GM12878 (cell line): ENCODE results near the gene ZKSCAN5. TPM values are rescaled to one million over a fixed set of nuclear protein-coding genes. Genes with fewer than 3 reads are reported as not detected.
A peak's percentile ranks its signal among the peaks of the same experiment; 100 is the strongest.

ENCODE experiments used
- ASH2L ChIP-seq: fragments of 300-600, 200-600 bp; sonication (generic); IDR thresholded peaks from 2 replicates; pipeline ENCODE4 v1.6.1; 2017; ENCODE audit warnings: low read depth, mild to moderate bottlenecking, borderline replicate concordance
- CBX5 ChIP-seq: sonication (generic); IDR thresholded peaks from 2 replicates; pipeline ENCODE4 v1.6.1; 2016; ENCODE audit warnings: low read depth, moderate library complexity, mild to moderate bottlenecking, inconsistent platforms
- E2F4 ChIP-seq: IDR thresholded peaks from 2 replicates; pipeline ENCODE4 v1.6.1; 2012; ENCODE audit warnings: low read depth, low read length, improper control_type of control experiment
- ETV6 ChIP-seq, 2 experiments: fragments of 450-650 bp in 1 of 2; IDR thresholded peaks in 1 of 2; conservative IDR thresholded peaks in 1 of 2; 2 replicates each; pipeline ENCODE4 v1.6.1; 2014; ENCODE audit warnings: antibody characterized with exemption in 1 of 2, borderline replicate concordance in 1 of 2, low read depth in 1 of 2, mild to moderate bottlenecking in 1 of 2, moderate library complexity in 1 of 2
- EZH2 ChIP-seq: IDR thresholded peaks from 2 replicates; pipeline ENCODE4 v1.6.1; 2012; ENCODE audit warnings: low read depth, mild to moderate bottlenecking, control low read depth, inconsistent platforms, low read length, borderline replicate concordance; ENCODE audit not compliant: control insufficient read depth
- FOXK2 ChIP-seq: fragments of 450-650 bp; IDR thresholded peaks from 2 replicates; pipeline ENCODE4 v1.6.1; 2017; ENCODE audit warnings: mild to moderate bottlenecking, moderate library complexity
- KLF5 ChIP-seq: fragments of 450-650 bp; IDR thresholded peaks from 2 replicates; pipeline ENCODE4 v1.6.1; 2014; ENCODE audit warnings: mild to moderate bottlenecking; ENCODE audit not compliant: partially characterized antibody
- MTA2 ChIP-seq: fragments of 450-650 bp; IDR thresholded peaks from 2 replicates; pipeline ENCODE4 v1.6.1; 2016; ENCODE audit warnings: low read depth, mild to moderate bottlenecking, moderate library complexity
- NR2C1 ChIP-seq: fragments of 450-650 bp; IDR thresholded peaks from 2 replicates; pipeline ENCODE4 v1.6.1; 2017; ENCODE audit warnings: antibody characterized with exemption, mild to moderate bottlenecking, moderate library complexity
- PAX5 ChIP-seq: IDR thresholded peaks from 2 replicates; pipeline ENCODE4 v1.6.1; 2011; ENCODE audit warnings: low read depth, low read length, borderline replicate concordance
- PML ChIP-seq: IDR thresholded peaks from 2 replicates; pipeline ENCODE4 v1.6.1; 2012; ENCODE audit warnings: low read length, inconsistent platforms
- POLR2AphosphoS2 ChIP-seq: IDR thresholded peaks from 2 replicates; pipeline ENCODE4 v1.6.1; 2011; ENCODE audit warnings: low read depth, mild to moderate bottlenecking, low read length, improper control_type of control experiment, moderate library complexity
- RBBP5 ChIP-seq: fragments of 200-600 bp; sonication (generic); conservative IDR thresholded peaks from 2 replicates; pipeline ENCODE4 v1.6.1; 2016
- SPI1 ChIP-seq: IDR thresholded peaks from 2 replicates; pipeline ENCODE4 v1.6.1; 2011; ENCODE audit warnings: low read depth, mild to moderate bottlenecking, low read length, moderate library complexity, borderline replicate concordance; ENCODE audit not compliant: insufficient read depth
- SREBF1 ChIP-seq: IDR thresholded peaks from 2 replicates; pipeline ENCODE4 v1.6.1; 2012; ENCODE audit warnings: mild to moderate bottlenecking, low read length
- TAF1 ChIP-seq: IDR thresholded peaks from 2 replicates; pipeline ENCODE4 v1.6.1; 2011; ENCODE audit warnings: mild to moderate bottlenecking, low read depth, low read length, borderline replicate concordance
- WRNIP1 ChIP-seq: IDR thresholded peaks from 2 replicates; pipeline ENCODE4 v1.6.1; 2011; ENCODE audit warnings: low read depth, low read length, improper control_type of control experiment, borderline replicate concordance
- YY1 ChIP-seq: IDR thresholded peaks from 2 replicates; pipeline ENCODE4 v1.6.1; 2011; ENCODE audit warnings: low read depth, mild to moderate bottlenecking, low read length
- ZZZ3 ChIP-seq: IDR thresholded peaks from 2 replicates; pipeline ENCODE4 v1.6.1; 2011; ENCODE audit warnings: low read depth; ENCODE audit not compliant: control insufficient read depth, insufficient read length
- polyA plus RNA-seq, 11 experiments: library from polyadenylated mRNA; depleted of rRNA in 4 of 11; unstranded in 6 of 11; stranded (reverse) in 5 of 11; fragments of >200 nt; fragmentation: Nextera tagmentation in 4 of 11; fragmentation: Illumina TruSeq in 1 of 11; extraction: Ambion mirVana in 4 of 11; extraction: Trizol in 1 of 11; gene quantifications; 1 replicate in 1 of 11; 2 replicates in 10 of 11; pipeline versions ENCODE4 v1.2.1 to v1.2.3, GENCODE V29; 2011 to 2016; ENCODE audit warnings: inconsistent platforms in 2 of 11, missing spikeins in 2 of 11, low read depth in 1 of 11
- total RNA-seq, 4 experiments: library from RNA; depleted of rRNA in 3 of 4; stranded (reverse); fragments of >200 nt in 3 of 4; fragmentation: Illumina TruSeq in 1 of 4; extraction: Trizol in 1 of 4; gene quantifications; 2 replicates each; pipeline versions ENCODE4 v1.2.1 to v1.2.3, GENCODE V29; 2013 to 2021
- TF ChIP-seq, protein P1 (sequence below): fragments of 450-650 bp; IDR thresholded peaks from 2 replicates; pipeline ENCODE4 v1.6.1; 2016; ENCODE audit warnings: mild to moderate bottlenecking
- TF ChIP-seq, protein P2 (sequence below): fragments of 450-650 bp; IDR thresholded peaks from 2 replicates; pipeline ENCODE4 v1.6.1; 2017; ENCODE audit warnings: antibody characterized with exemption, mild to moderate bottlenecking, moderate library complexity

The ZKSCAN5 gene
- total and polyA plus RNA-seq, 10 of the 15 experiments (the other 5 are each of a cell fraction or from before 2014, with no cell fraction given) = 2.5 to 10.1 (median 7.7) TPM

DNA sequence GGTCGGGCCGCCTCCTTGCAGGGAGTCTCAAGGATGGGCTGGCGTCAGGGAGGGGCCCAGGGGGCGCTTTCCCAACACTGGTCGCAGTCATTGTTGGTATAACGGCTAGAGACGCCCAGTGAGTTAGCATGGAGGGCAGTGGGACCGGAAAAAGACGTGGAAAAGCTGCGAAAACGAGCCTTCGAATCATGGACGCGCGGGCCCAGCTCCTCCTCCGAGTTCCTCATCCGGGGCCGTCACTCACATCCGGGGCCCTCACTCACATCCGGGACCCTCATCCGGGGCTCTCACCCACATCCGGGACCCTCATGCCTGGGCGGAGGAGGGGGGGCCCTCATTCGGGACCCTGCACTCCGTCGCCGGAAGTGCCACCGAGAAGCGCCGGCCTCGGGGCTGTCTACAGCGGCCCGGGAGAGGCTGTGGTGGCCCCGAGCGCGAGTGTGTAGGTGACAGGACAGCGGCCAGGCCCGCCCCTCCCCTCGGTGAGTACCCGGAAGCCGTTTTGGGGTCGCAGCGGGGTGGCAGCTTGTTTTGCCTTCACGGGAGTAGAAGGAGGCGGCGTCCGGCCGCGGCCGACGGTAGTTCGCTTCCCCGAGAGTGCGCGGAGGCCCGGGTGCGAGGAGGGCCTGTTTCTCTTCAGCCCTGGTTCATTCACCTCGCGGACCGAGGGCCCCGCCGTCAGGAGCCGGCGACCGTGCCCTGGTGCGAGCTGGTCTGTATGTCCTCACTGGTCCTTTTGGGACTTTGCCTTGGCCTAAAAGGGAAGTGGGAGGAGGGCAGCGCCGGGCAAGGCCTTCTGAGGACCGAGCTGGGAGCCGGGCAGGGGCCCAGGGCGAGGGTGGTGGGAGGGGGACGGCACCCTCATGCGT is 54.1 kb downstream of the ZKSCAN5 start, which contains the start of gene ZNF655 (continued):
- peak; percentile 90 for TF ChIP-seq NR2C1
- no peak for TF ChIP-seq ASH2L
- TF ChIP-seq SREBF1 = peak; percentile 99
- TF ChIP-seq SPI1 = peak; percentile 89
- peak; percentile 92 for TF ChIP-seq PML
- TF ChIP-seq CBX5 = no peak
- TF ChIP-seq ZZZ3 = no peak
- no peak for TF ChIP-seq RBBP5
- no peak for TF ChIP-seq WRNIP1
- peak; percentile 92 for TF ChIP-seq POLR2AphosphoS2
- peak; percentile 77 for TF ChIP-seq YY1
- 0 out of 2 replicates have a peak, but pooled peaks have one; percentile 55 for TF ChIP-seq MTA2
- TF ChIP-seq, protein P1, sequence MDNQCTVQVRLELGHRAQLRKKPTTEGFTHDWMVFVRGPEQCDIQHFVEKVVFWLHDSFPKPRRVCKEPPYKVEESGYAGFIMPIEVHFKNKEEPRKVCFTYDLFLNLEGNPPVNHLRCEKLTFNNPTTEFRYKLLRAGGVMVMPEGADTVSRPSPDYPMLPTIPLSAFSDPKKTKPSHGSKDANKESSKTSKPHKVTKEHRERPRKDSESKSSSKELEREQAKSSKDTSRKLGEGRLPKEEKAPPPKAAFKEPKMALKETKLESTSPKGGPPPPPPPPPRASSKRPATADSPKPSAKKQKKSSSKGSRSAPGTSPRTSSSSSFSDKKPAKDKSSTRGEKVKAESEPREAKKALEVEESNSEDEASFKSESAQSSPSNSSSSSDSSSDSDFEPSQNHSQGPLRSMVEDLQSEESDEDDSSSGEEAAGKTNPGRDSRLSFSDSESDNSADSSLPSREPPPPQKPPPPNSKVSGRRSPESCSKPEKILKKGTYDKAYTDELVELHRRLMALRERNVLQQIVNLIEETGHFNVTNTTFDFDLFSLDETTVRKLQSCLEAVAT = peak; percentile 52; the same call in 1 of the 2 replicates
- no peak for TF ChIP-seq PAX5
- no peak for TF ChIP-seq FOXK2
- no peak for TF ChIP-seq EZH2
- TF ChIP-seq E2F4 = no peak
- peak in 1 of 2 experiments; percentile 73; a peak in 2 of 4 replicates for TF ChIP-seq ETV6 (conservative IDR thresholded peaks at IDR 0.05 in 1 of 2, IDR thresholded peaks at IDR 0.05 in 1 of 2; ENCODE audit: borderline replicate concordance in 1 of 2, low read depth in 1 of 2)
- peak; percentile 66; the same call in 1 of the 2 replicates for TF ChIP-seq TAF1
- TF ChIP-seq, protein P2, sequence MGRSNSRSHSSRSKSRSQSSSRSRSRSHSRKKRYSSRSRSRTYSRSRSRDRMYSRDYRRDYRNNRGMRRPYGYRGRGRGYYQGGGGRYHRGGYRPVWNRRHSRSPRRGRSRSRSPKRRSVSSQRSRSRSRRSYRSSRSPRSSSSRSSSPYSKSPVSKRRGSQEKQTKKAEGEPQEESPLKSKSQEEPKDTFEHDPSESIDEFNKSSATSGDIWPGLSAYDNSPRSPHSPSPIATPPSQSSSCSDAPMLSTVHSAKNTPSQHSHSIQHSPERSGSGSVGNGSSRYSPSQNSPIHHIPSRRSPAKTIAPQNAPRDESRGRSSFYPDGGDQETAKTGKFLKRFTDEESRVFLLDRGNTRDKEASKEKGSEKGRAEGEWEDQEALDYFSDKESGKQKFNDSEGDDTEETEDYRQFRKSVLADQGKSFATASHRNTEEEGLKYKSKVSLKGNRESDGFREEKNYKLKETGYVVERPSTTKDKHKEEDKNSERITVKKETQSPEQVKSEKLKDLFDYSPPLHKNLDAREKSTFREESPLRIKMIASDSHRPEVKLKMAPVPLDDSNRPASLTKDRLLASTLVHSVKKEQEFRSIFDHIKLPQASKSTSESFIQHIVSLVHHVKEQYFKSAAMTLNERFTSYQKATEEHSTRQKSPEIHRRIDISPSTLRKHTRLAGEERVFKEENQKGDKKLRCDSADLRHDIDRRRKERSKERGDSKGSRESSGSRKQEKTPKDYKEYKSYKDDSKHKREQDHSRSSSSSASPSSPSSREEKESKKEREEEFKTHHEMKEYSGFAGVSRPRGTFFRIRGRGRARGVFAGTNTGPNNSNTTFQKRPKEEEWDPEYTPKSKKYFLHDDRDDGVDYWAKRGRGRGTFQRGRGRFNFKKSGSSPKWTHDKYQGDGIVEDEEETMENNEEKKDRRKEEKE = no peak
- TF ChIP-seq KLF5 = no peak
